Stimulated activated CD8-positive, alpha-beta memory T cell treated with anti-CD3 and anti-CD28 coated beads, Interleukin-7, amount 100 ng/mL, for 24 hours (primary cell): ENCODE data around the gene PLA2G4E.

Source experiments
- DNase-seq: peaks from one replicate; pipeline ENCODE4 v3.0.0-alpha.2; 2020; ENCODE audit warnings: low read depth

The PLA2G4E gene

GRCh38 chr15:41933771-41934170 lies 87.1 kb downstream of the PLA2G4E start:
- no peak for DNase-seq

GRCh38 chr15:41933326-41933725 lies 87.5 kb downstream of the PLA2G4E start:
- DNase-seq, result no peak

GRCh38 chr15:41932511-41933289 lies 88.1 kb downstream of the PLA2G4E start:
- no peak for DNase-seq

GRCh38 chr15:41932101-41932500 lies 88.7 kb downstream of the PLA2G4E start:
- DNase-seq, result no peak
